Frontal cortex (tissue), 4 donors: ENCODE measurements around the gene SHC2. TPM values are rescaled to one million over a fixed set of nuclear protein-coding genes. Genes with fewer than 3 reads are reported as not detected.
"Not testable (repeated sequence)": the region's sequence is repeated elsewhere in the genome, so short reads cannot be mapped to it uniquely, and the experiment has no call there.

Source experiments
- DNase-seq, 2 donors: peaks; one replicate each; pipeline ENCODE4 v3.0.0; 2012; ENCODE audit warnings: low spot score in 2 of 2
- FAIRE-seq: peaks from 2 replicates; lab custom pipeline; 2012; peaks lifted over from hg19 to GRCh38; lab: Jason Lieb, UNC
- total RNA-seq: library from RNA; depleted of rRNA; stranded (reverse); fragments of >200 nt; gene quantifications from one replicate; pipeline ENCODE4 v1.2.3, GENCODE V29; 2014
- donor health status: control.
- donor health status: control.
- donor health status: control.

SHC2 gene
- total RNA-seq, 1 donor from 2014 or later, result 9.8 TPM

GRCh38 chr19:398719-399118, 62.1 kb downstream of the SHC2 start:
- DNase-seq, result no peak
- FAIRE-seq, result no peak

DNA sequence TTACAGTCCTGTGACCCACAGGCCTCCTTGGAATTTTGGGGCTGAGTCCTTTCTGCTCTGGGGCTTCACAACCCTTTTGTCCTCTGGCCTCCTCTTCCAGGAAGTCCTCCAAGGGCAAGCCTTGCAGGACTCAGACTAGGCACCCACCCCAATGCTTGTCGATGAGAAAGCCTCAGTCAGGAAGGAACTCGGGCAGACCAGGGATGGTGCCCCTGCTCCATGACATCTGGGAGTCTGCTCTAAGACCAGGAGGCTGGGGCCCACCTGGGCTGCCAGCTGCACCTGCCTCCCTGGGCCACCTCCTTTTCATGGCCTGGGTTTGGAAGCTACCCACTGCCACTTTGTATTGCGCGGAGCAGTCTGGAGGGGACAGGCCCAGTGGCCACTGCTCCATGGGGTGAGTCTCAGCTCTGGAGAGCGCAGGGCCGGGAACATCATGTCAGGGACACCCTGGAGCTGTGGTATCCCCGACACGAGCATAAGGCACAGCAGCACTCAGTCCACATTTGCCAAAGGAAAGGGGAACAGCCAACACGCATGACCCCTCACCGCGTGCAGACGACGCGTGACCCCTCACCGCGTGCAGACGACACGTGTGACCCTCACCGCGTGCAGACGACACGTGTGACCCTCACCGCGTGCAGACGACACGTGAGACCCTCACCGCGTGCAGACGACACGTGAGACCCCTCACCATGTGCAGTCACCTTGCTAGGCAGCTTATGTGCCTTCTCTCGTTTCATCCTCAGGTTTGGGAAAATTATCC, 62.7 kb downstream of the SHC2 start:
- FAIRE-seq, result no peak
- DNase-seq, result no peak

DNA sequence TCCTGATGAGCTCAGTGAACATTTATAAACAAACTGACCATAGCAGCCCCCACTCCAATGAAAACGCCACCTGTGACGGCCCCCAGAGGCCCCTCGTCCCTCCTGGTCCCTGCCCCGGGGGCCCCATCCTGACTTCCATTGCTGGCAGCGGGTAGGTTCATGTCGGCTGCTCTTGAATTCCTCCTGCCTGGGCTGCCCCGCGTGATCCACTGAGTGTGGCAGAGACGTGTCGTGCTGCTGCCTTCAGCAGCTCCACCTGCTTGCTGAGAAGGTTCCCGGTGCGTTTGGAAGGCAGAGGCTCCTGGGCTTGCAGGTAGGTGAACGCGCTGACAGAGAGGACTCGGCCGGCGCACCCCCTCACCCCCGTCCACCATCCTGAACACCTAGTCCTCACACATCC, 63.5 kb downstream of the SHC2 start:
- FAIRE-seq (no peak), DNase-seq (no peak)

DNA sequence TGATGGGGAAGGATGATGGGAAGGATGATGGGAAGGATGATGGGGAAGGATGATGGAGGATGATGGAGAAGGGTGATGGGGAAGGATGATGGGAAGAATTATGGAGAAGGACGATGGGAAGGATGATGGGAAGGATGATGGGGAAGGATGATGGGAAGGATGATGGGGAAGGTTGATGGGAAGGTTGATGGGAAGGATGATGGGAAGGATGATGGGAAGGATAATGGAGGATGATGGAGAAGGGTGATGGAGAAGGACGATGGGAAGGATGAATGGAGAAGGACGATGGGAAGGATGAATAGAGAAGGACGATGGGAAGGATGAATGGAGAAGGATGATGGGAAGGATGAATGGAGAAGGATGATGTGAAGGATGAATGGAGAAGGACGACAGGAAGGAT, 65.4 kb downstream of the SHC2 start:
- FAIRE-seq, result no peak
- no peak for DNase-seq

- DNase-seq, FAIRE-seq: not testable (repeated sequence)
Observed at GRCh38 chr19:394857-395256, 66.0 kb downstream of the SHC2 start.

DNA sequence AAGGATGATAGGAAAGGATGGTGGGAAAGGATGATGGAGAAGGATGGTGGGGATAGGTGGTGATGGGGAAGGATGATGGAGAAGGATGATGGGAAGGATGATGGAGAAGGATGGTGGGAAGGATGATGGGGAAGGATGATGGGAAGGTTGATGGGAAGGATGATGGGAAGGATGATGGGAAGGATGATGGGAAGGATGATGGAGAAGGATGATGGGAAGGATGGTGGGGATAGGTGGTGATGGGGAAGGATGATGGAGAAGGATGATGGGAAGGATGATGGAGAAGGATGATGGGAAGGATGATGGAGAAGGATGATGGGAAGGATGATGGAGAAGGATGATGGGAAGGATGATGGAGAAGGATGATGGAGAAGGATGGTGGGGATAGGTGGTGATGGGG, 67.3 kb downstream of the SHC2 start:
- not testable (repeated sequence) for FAIRE-seq, DNase-seq

- FAIRE-seq, result no peak
- DNase-seq, result no peak
Observed at GRCh38 chr19:392375-392970, 68.4 kb downstream of the SHC2 start.

- no peak for DNase-seq
Observed at GRCh38 chr19:391726-392374, 69.0 kb downstream of the SHC2 start.

DNA sequence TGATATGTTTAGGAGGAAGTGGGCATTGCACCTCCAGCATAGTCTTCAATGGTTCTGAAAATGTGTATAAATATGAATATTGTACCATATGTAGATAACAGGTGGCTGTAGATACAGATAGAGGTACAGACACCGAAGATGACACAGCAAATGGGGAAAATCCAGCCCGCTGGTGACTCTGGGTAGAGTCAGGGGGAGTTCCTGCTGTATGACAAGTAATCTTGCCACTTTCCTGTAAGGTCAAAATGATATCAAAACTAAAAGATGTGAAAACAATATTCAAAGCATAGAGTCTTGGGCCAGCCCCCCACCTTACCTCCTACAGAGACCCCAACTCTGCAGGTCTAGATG, 69.7 kb downstream of the SHC2 start:
- no peak for DNase-seq
- FAIRE-seq, result no peak

More at GRCh38 chr19:391726-392374, 69.0 kb downstream of the SHC2 start:
- FAIRE-seq, result no peak

GRCh38 chr19:390386-391206, 70.2 kb downstream of the SHC2 start:
- FAIRE-seq (no peak), DNase-seq (no peak)

GRCh38 chr19:389935-390289, 70.9 kb downstream of the SHC2 start:
- no peak for DNase-seq
- no peak for FAIRE-seq

GRCh38 chr19:389255-389934, 71.4 kb downstream of the SHC2 start:
- no peak for DNase-seq
- no peak for FAIRE-seq

DNA sequence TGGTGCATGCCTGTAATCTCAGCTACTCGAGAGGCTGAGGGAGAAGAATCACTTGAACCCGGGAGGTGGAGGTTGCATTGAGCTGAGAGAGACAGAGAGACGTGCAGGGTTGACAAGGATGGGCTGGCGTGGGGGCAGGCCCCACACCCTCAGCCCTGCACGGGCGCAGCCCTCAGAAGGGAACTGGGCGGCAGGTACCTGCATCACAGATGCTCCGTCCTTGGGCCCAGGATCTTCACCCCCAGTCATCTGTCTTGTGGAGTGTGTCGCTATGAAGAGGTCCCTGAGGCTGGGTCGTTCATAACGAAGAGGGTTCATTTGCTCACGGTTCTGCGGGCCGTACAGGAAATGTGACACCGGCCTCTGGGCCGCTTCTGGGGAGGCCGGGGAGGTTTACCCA, 72.1 kb downstream of the SHC2 start:
- DNase-seq (no peak), FAIRE-seq (no peak)

DNA sequence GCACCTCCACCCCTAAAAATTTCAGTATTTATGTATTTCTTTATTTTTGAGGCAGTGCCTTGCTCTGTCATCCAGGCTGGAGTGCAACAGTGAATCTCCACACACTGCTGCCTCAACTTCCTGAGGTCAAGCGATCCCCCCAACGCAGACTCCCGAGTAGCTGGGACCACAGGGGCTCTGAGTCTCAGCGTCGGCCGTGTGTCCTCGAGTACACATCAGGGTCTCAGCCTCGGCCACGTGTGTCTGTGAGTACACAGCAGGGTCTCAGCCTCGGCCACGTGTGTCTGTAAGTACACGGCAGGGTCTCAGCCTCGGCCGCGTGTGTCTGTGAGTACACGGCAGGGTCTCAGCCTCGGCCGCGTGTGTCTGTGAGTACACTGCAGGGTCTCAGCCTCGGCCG, 73.1 kb downstream of the SHC2 start:
- DNase-seq, result no peak
- FAIRE-seq, result no peak

GRCh38 chr19:386632-387301, 74.1 kb downstream of the SHC2 start:
- not testable (repeated sequence) for DNase-seq, FAIRE-seq

- not testable (repeated sequence) for FAIRE-seq, DNase-seq
Observed at GRCh38 chr19:386189-386588, 74.6 kb downstream of the SHC2 start.

- FAIRE-seq, result no peak
- no peak for DNase-seq
Observed at GRCh38 chr19:384799-385169, 76.0 kb downstream of the SHC2 start.

DNA sequence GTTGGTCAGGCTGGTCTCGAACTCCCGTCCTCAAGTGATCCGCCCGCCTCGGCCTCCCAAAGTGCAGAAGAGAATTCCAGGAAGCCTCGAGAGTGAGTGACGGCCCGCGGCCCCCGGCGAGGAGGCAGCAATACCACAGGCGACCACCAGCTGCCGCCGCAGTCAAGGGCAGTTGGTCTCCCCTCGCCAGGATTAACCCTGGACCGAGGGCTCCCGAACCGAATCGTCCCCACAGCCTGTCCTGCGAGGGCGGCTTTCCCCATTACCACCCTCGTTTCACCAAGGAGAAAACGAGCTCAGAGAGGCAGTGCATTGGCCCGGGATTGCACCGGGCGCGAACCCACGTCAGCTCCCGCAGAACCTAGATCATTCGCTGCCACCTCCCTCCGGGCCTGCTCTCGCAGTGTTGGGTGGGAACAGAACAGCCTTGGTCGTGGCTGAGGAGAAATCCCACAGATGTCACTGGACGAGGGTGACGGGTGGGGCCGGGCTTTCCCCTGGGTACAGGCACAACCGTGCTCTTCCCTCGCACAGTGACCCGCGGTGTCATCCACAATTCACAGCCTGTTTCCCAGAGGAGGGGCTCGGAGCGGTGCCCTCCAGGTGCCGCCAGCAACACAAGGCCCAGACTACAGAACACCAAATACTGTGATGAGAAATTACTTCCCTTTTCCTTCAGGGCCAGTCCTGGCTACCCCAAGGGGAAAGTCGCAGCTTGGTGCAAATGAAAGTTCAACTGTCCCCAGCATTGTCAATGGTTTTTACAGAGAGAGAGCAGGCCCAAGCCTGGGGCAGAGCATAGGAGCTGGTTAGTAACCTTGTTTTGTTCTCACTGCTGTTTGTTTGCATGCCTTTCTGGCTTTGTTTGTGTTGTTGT, 76.7 kb downstream of the SHC2 start:
- FAIRE-seq (no peak), DNase-seq (peak in 1 of 2 donors; percentile 70)
